ENCODE data around the gene MTHFD2L. TPM values are rescaled to one million over a fixed set of nuclear protein-coding genes. Genes with fewer than 3 reads are reported as not detected.
"Not testable (repeated sequence)": the region's sequence is repeated elsewhere in the genome, so short reads cannot be mapped to it uniquely, and the experiment has no call there.

MTHFD2L gene
- total and polyA plus RNA-seq, 7 donors: 6.8 to 27.1 (median 16.2) TPM

DNA sequence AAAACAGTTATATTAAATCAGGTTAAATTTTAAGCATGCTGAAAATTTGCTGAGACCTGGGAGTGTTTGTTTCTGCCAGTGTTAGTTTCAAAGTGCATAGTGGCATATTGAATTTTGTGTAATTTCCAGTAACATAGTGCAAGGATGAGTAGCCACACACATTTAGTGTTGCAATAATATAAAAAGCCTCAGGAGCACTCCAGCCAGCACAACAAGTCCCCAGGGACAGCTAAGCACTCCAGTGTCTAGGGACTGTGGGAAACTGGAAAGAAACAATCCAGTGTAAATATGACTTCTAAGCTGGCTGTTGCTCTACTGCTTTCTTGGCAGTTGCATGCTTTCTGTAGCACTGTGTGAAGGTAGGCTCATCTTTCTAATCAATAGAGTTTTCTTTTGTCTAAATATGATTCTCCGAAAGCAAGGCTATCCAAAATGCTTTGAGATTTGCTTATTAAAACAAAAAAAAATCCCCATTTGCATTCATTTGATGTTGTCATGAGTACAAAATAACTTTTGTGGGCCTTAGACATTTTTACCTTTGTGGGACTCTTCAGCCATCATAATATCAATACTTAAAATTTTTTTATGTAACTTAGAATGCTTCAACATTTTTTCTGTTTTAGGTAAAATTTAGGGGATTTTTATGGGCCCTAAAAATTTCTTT is 34.7 kb upstream of the MTHFD2L start:
- no peaks in the 10 kb centered on the region for H3K27me3 ChIP-seq
- no peak overlapping the region for H3K4me3 ChIP-seq
- DNase-seq: no peak
- H3K36me3 ChIP-seq: no peaks in the 10 kb centered on the region
- intact Hi-C loops (cut with DNase I): no loop called here
- no peaks in the 10 kb centered on the region for H3K9me3 ChIP-seq
- no peaks in the 10 kb centered on the region for H3K4me1 ChIP-seq
- TF ChIP-seq POLR2AphosphoS5 (IDR thresholded peaks at IDR 0.05): peak in 1 of 4 donors; percentile 12
- no peak for TF ChIP-seq POLR2A (IDR thresholded peaks at IDR 0.05)
- WGBS, 2 donors: 78 to 94% methylated on average over 1 of the region's 1 CpG
- H3K27ac ChIP-seq: no peak overlapping the region

DNA sequence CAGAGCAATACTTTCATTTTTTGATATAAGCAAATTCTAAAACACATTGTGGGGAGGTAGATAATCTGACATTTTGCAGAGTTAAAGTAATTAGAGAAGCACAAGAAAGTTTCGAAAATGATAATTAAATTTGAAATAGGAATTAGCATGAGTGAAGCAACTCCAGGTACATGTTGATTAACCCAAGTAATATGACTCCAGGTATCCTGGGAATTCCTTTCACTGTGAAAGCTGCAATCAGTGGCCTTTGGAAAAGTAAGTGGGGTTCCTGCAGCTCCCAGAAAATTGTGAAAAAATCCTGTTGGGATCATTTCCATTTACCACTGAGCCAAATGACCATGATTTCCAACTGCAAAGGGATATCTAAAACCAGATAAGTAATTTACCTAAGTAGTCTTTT is 32.9 kb upstream of the MTHFD2L start:
- Histone ChIP-seq H3K36me3 (no peaks in the 10 kb centered on the region), H3K4me1 (no peaks in the 10 kb centered on the region), H3K27me3 (no peaks in the 10 kb centered on the region), H3K27ac (no peak overlapping the region), H3K9me3 (no peaks in the 10 kb centered on the region), H3K4me3 (no peak overlapping the region)
- DNase-seq: no peak
- 97 to 98% methylated on average over 1 of the region's 1 CpG for WGBS, 2 donors
- intact Hi-C loops (cut with DNase I): no loop called here
- TF ChIP-seq, protein P1, sequence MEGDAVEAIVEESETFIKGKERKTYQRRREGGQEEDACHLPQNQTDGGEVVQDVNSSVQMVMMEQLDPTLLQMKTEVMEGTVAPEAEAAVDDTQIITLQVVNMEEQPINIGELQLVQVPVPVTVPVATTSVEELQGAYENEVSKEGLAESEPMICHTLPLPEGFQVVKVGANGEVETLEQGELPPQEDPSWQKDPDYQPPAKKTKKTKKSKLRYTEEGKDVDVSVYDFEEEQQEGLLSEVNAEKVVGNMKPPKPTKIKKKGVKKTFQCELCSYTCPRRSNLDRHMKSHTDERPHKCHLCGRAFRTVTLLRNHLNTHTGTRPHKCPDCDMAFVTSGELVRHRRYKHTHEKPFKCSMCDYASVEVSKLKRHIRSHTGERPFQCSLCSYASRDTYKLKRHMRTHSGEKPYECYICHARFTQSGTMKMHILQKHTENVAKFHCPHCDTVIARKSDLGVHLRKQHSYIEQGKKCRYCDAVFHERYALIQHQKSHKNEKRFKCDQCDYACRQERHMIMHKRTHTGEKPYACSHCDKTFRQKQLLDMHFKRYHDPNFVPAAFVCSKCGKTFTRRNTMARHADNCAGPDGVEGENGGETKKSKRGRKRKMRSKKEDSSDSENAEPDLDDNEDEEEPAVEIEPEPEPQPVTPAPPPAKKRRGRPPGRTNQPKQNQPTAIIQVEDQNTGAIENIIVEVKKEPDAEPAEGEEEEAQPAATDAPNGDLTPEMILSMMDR (IDR thresholded peaks at IDR 0.05): no peak
- TF ChIP-seq POLR2A (IDR thresholded peaks at IDR 0.05): no peak
- no peak for TF ChIP-seq EP300 (IDR thresholded peaks at IDR 0.05)
- TF ChIP-seq POLR2AphosphoS5 (IDR thresholded peaks at IDR 0.05): no peak

DNA sequence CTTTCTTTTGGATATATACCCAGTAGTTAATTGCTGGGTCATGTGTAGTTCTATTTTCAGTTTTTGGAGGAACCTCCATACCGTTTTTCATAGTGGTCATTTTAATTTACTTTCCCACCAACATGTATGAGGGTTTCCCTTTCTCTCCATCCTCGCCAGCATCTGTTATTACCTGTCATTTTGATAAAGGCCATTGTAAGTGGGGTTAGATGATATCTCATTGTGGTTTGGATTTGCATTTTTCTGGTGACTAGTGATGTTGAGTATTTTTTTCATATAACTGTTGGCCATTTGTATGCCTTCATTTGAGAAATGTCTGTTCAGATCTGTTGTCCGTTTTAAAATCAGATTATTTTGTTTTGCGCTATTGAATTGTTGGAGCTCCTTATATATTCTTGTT is 30.2 kb upstream of the MTHFD2L start:
- H3K4me1 ChIP-seq: no peaks in the 10 kb centered on the region
- H3K4me3 ChIP-seq: no peak overlapping the region
- H3K9me3 ChIP-seq: no peaks in the 10 kb centered on the region
- no peak overlapping the region for H3K27ac ChIP-seq
- DNase-seq: no peak
- 80 to 92% methylated on average over 4 of the region's 4 CpGs for WGBS, 2 donors
- no peaks in the 10 kb centered on the region for H3K27me3 ChIP-seq
- no peak for TF ChIP-seq EP300 (IDR thresholded peaks at IDR 0.05)
- no peak for TF ChIP-seq POLR2AphosphoS5 (IDR thresholded peaks at IDR 0.05)
- TF ChIP-seq, protein P1 (IDR thresholded peaks at IDR 0.05): no peak
- TF ChIP-seq POLR2A (IDR thresholded peaks at IDR 0.05): no peak
- H3K36me3 ChIP-seq: no peaks in the 10 kb centered on the region
- intact Hi-C loops (cut with DNase I): no loop called here

DNA sequence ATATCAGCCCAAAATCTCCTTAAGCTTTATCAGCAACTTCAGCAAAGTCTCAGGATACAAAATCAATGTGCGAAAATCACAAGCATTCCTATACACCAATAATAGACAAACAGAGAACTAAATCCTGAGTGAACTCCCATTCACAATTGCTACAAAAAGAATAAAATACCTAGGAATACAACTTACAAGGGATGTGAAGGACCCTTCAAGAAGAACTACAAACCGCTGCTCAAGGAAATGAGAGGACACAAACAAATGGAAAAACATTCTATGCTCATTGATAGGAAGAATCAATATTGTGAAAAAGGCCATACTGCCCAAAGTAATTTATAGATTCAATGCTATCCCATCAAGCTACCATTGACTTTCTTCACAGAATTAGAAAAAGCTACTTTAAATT is 27.1 kb upstream of the MTHFD2L start:
- H3K4me3 ChIP-seq, DNase-seq, H3K36me3 ChIP-seq, H3K4me1 ChIP-seq, H3K9me3 ChIP-seq, H3K27me3 ChIP-seq, H3K27ac ChIP-seq: not testable (repeated sequence)
- WGBS, 2 donors: 95 to 97% methylated on average over 2 of the region's 2 CpGs
- intact Hi-C loops (cut with DNase I): loop anchor here (5.0 to 10.0 kb wide), 3 partner anchors 34 to 816 kb away; partner anchors contain the start of gene CXCL2

DNA sequence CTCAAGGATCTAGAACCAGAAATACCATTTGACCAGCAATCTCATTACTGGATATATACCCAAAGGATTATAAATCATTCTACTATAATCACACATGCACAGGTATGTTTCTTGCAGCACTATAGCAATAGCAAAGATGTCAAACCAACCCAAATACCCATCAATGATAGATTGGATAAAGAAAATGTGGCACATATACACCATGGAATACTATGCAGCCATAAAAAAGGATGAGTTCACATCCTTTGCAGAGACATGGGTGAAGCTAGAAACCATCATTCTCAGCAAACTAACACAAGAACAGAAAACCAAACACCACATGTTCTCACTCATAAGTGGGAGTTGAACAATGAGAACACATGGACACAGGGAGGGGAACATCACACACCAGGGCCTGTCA is 25.7 kb upstream of the MTHFD2L start:
- not testable (repeated sequence) for H3K9me3 ChIP-seq, DNase-seq, H3K27me3 ChIP-seq, H3K4me1 ChIP-seq, H3K36me3 ChIP-seq, H3K4me3 ChIP-seq, H3K27ac ChIP-seq
- intact Hi-C loops (cut with DNase I): loop anchor here (5.0 to 10.0 kb wide), 3 partner anchors 35 to 817 kb away; partner anchors contain the start of gene CXCL2

DNA sequence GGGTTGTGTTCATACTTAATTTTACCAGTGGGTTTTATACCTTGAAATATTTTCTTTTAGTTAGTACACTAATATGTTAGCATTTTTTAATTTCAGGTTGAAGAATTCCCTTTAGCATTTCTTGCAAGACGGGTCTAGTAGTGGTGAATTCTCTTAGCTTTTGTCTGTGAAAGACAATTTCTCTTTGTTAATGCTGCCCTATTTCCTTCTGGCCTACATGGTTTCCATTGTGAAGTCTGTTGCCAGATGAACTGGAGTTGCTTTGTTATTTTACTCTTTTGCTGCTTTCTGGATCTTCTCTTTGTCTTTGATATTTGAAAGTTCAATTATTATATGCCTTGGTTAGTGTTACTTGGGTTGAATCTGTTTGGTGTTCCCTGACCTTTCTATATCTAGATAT is 25.0 kb upstream of the MTHFD2L start:
- WGBS, 2 donors: 88 to 96% methylated on average over 1 of the region's 1 CpG
- intact Hi-C loops (cut with DNase I): loop anchor here (5.0 to 10.0 kb wide), 3 partner anchors 36 to 818 kb away; partner anchors contain the start of gene CXCL2
- no peaks in the 10 kb centered on the region for H3K36me3 ChIP-seq
- TF ChIP-seq, protein P1 (IDR thresholded peaks at IDR 0.05): no peak
- TF ChIP-seq POLR2AphosphoS5 (IDR thresholded peaks at IDR 0.05): no peak
- TF ChIP-seq EP300 (IDR thresholded peaks at IDR 0.05): no peak
- no peak for TF ChIP-seq POLR2A (IDR thresholded peaks at IDR 0.05)
- H3K4me1 ChIP-seq: no peaks in the 10 kb centered on the region
- no peaks in the 10 kb centered on the region for H3K9me3 ChIP-seq
- DNase-seq: no peak
- H3K27me3 ChIP-seq: no peaks in the 10 kb centered on the region
- no peak overlapping the region for H3K27ac ChIP-seq
- H3K4me3 ChIP-seq: no peak overlapping the region
